ENCODE data around the gene RAB11B. TPM values are rescaled to one million over a fixed set of nuclear protein-coding genes. Genes with fewer than 3 reads are reported as not detected.

Gene RAB11B
- total and polyA plus RNA-seq, 2 of the 13 experiments (the other 11 are each of a cell fraction or from before 2014, with no cell fraction given) = 6.0 to 28.4 TPM

DNA sequence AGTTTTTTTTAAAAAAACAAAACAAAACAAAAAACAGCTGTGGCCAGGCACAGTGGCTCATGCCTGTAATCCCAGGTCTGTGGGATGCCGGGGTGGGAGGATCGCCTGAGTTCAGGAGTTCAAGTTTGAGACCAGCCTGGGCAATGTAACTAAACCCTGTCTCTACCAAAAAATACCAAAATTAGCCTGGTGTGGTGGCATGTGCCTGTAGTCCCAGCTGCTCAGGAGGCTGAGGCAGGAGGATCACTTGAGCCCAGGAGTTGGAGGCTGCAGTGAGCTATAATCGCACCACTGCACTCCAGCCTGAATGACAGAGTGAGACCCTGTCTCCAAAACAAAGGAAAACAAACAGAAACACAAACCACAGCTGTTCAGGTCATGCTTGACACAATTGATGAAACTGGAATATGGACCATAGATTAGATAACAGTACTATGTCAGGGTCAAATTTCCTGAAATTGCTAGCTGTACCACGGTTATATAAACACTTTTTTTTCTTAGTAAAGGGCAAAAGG lies 33.1 kb upstream of the RAB11B start (continued):
- TF ChIP-seq AHDC1 (CRISPR knock-in tag; IDR thresholded peaks at IDR 0.05; ENCODE audit: borderline replicate concordance) (peak; percentile 86), BHLHE40 (IDR thresholded peaks at IDR 0.05; ENCODE audit: low read length) (peak; percentile 59; the same call in 1 of the 2 replicates), RORA (CRISPR knock-in tag; IDR thresholded peaks at IDR 0.05) (0 out of 2 replicates have a peak, but pooled peaks have one; percentile 62), ZNF800 (CRISPR knock-in tag; IDR thresholded peaks at IDR 0.05) (peak; percentile 73; the same call in 1 of the 2 replicates), ZNF333 (CRISPR knock-in tag; IDR thresholded peaks at IDR 0.05; ENCODE audit: borderline replicate concordance) (no peak), ETV6 (CRISPR knock-in tag; conservative IDR thresholded peaks at IDR 0.05) (no peak), DPF2 (CRISPR knock-in tag; IDR thresholded peaks at IDR 0.05; ENCODE audit: borderline replicate concordance, low read depth) (peak; percentile 83), ZSCAN5A (CRISPR knock-in tag; IDR thresholded peaks at IDR 0.05; ENCODE audit: borderline replicate concordance) (0 out of 2 replicates have a peak, but pooled peaks have one; percentile 59), FOXC1 (CRISPR knock-in tag; IDR thresholded peaks at IDR 0.05; ENCODE audit: borderline replicate concordance) (no peak; the same call in 1 of the 2 replicates), ZC3H4 (CRISPR knock-in tag; IDR thresholded peaks at IDR 0.05; ENCODE audit: borderline replicate concordance) (no peak), NFE2L1 (CRISPR knock-in tag; IDR thresholded peaks at IDR 0.05; ENCODE audit: borderline replicate concordance) (no peak), ZNF691 (CRISPR knock-in tag; IDR thresholded peaks at IDR 0.05; ENCODE audit: borderline replicate concordance, low read depth) (peak; percentile 39; the same call in 1 of the 2 replicates)
- TF ChIP-seq, protein P1, sequence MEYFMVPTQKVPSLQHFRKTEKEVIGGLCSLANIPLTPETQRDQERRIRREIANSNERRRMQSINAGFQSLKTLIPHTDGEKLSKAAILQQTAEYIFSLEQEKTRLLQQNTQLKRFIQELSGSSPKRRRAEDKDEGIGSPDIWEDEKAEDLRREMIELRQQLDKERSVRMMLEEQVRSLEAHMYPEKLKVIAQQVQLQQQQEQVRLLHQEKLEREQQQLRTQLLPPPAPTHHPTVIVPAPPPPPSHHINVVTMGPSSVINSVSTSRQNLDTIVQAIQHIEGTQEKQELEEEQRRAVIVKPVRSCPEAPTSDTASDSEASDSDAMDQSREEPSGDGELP (IDR thresholded peaks at IDR 0.05; ENCODE audit: borderline replicate concordance, low read depth) = peak; percentile 99
- TF ChIP-seq, protein P2, sequence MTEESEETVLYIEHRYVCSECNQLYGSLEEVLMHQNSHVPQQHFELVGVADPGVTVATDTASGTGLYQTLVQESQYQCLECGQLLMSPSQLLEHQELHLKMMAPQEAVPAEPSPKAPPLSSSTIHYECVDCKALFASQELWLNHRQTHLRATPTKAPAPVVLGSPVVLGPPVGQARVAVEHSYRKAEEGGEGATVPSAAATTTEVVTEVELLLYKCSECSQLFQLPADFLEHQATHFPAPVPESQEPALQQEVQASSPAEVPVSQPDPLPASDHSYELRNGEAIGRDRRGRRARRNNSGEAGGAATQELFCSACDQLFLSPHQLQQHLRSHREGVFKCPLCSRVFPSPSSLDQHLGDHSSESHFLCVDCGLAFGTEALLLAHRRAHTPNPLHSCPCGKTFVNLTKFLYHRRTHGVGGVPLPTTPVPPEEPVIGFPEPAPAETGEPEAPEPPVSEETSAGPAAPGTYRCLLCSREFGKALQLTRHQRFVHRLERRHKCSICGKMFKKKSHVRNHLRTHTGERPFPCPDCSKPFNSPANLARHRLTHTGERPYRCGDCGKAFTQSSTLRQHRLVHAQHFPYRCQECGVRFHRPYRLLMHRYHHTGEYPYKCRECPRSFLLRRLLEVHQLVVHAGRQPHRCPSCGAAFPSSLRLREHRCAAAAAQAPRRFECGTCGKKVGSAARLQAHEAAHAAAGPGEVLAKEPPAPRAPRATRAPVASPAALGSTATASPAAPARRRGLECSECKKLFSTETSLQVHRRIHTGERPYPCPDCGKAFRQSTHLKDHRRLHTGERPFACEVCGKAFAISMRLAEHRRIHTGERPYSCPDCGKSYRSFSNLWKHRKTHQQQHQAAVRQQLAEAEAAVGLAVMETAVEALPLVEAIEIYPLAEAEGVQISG (CRISPR knock-in tag; IDR thresholded peaks at IDR 0.05) = peak; percentile 60; the same call in 1 of the 2 replicates
